Measurements from ENCODE around the gene PM20D1.
"Not testable (repeated sequence)": the region's sequence is repeated elsewhere in the genome, so short reads cannot be mapped to it uniquely, and the experiment has no call there.

The PM20D1 gene

GRCh38 chr1:205849619-205850355 lies at the start of gene PM20D1:
TSS of gene PM20D1 (minus strand) at chr1:205850132. CDS start at chr1:205850072, 60 bp downstream.
- DNase-seq (ENCODE audit: low read depth), result peak; percentile 61

GRCh38 chr1:205896351-205896750 lies 46.4 kb upstream of the PM20D1 start:
- no peak for DNase-seq (ENCODE audit: low read depth)

GRCh38 chr1:205894119-205894518 lies 44.2 kb upstream of the PM20D1 start:
- not testable (repeated sequence) for DNase-seq (ENCODE audit: low read depth)

- not testable (repeated sequence) for DNase-seq (ENCODE audit: low read depth)
Measured at GRCh38 chr1:205892175-205892574, 42.2 kb upstream of the PM20D1 start.

GRCh38 chr1:205891481-205891880 lies 41.5 kb upstream of the PM20D1 start:
- DNase-seq (ENCODE audit: low read depth), result not testable (repeated sequence)

- DNase-seq (ENCODE audit: low read depth), result not testable (repeated sequence)
Measured at GRCh38 chr1:205890631-205891030, 40.7 kb upstream of the PM20D1 start.

- DNase-seq (ENCODE audit: low read depth), result not testable (repeated sequence)
Measured at GRCh38 chr1:205889706-205890105, 39.8 kb upstream of the PM20D1 start.

GRCh38 chr1:205889006-205889405 lies 39.1 kb upstream of the PM20D1 start:
- DNase-seq (ENCODE audit: low read depth), result not testable (repeated sequence)

GRCh38 chr1:205883792-205884191 lies 33.9 kb upstream of the PM20D1 start:
- DNase-seq (ENCODE audit: low read depth), result no peak

GRCh38 chr1:205880923-205881322 lies 31.0 kb upstream of the PM20D1 start:
- DNase-seq (ENCODE audit: low read depth), result no peak

GRCh38 chr1:205879974-205880373 lies 30.0 kb upstream of the PM20D1 start:
- no peak for DNase-seq (ENCODE audit: low read depth)

- DNase-seq (ENCODE audit: low read depth), result no peak
Measured at GRCh38 chr1:205878026-205878425, 28.1 kb upstream of the PM20D1 start.

GRCh38 chr1:205873148-205873547 lies 23.2 kb upstream of the PM20D1 start:
- not testable (repeated sequence) for DNase-seq (ENCODE audit: low read depth)

- no peak for DNase-seq (ENCODE audit: low read depth)
Measured at GRCh38 chr1:205870236-205870635, 20.3 kb upstream of the PM20D1 start.

GRCh38 chr1:205861540-205861939 lies 11.6 kb upstream of the PM20D1 start:
- no peak for DNase-seq (ENCODE audit: low read depth)

GRCh38 chr1:205858141-205858961 lies 8.4 kb upstream of the PM20D1 start:
- DNase-seq (ENCODE audit: low read depth), result no peak

GRCh38 chr1:205857501-205857900 lies 7.6 kb upstream of the PM20D1 start:
- DNase-seq (ENCODE audit: low read depth), result not testable (repeated sequence)

GRCh38 chr1:205856433-205856832 lies 6.5 kb upstream of the PM20D1 start:
- DNase-seq (ENCODE audit: low read depth), result no peak

- no peak for DNase-seq (ENCODE audit: low read depth)
Measured at GRCh38 chr1:205852969-205853368, 3.0 kb upstream of the PM20D1 start.

- no peak for DNase-seq (ENCODE audit: low read depth)
Measured at GRCh38 chr1:205851993-205852392, 2.1 kb upstream of the PM20D1 start.

GRCh38 chr1:205843036-205843859 lies 6.7 kb downstream of the PM20D1 start:
- DNase-seq (ENCODE audit: low read depth), result no peak

- no peak for DNase-seq (ENCODE audit: low read depth)
Measured at GRCh38 chr1:205842229-205842628, 7.7 kb downstream of the PM20D1 start.

All from activated T-cell treated with anti-CD3 and anti-CD28 coated beads for 48 hours (primary cell).